H1 (cell line): ENCODE results near the gene C12orf75. TPM values are rescaled to one million over a fixed set of nuclear protein-coding genes. Genes with fewer than 3 reads are reported as not detected.

Experiments used
- CTCF ChIA-PET: fragments of 300-600 bp; sonication (Branson Sonifier 250); formaldehyde crosslinking; loops from one replicate; lab custom pipeline; 2021; ENCODE audit not compliant: partially characterized antibody; lab: Charles Lee
- POLR2A ChIA-PET: fragments of 300-600 bp; sonication (Branson Sonifier 250); formaldehyde crosslinking; loops from one replicate; lab custom pipeline; 2021; ENCODE audit warnings: inconsistent platforms; ENCODE audit not compliant: partially characterized antibody; lab: Charles Lee
- DNase-seq, 2 experiments: peaks; one replicate each; pipeline versions ENCODE4 v3.0.0 to v3.0.0-alpha.2; 2010 to 2022; ENCODE audit warnings: low spot score in 2 of 2, low read depth in 1 of 2, mixed read lengths in 1 of 2
- FAIRE-seq: peaks from 2 replicates; lab custom pipeline; 2011; peaks lifted over from hg19 to GRCh38; lab: Jason Lieb, UNC
- H2AFZ ChIP-seq: 2 replicates; pipeline ENCODE4 v1.8.1; 2012; ENCODE audit warnings: low read length, inconsistent platforms
- H2AK5ac ChIP-seq: 2 replicates; pipeline ENCODE4 v1.6.1; 2013; ENCODE audit warnings: low read depth, low read length
- H2BK120ac ChIP-seq: replicated peaks from 2 replicates; pipeline ENCODE3; 2013; ENCODE audit warnings: low read depth, low read length, inconsistent platforms
- H2BK12ac ChIP-seq: 2 replicates; pipeline ENCODE4 v1.6.1; 2013; ENCODE audit warnings: low read depth, low read length
- H2BK15ac ChIP-seq: 2 replicates; pipeline ENCODE4 v1.6.1; 2013; ENCODE audit warnings: low read length
- H2BK20ac ChIP-seq: 2 replicates; pipeline ENCODE4 v1.6.1; 2013; ENCODE audit warnings: low read length
- H2BK5ac ChIP-seq: 2 replicates; pipeline ENCODE4 v1.6.1; 2013; ENCODE audit warnings: low read depth, low read length
- H3K14ac ChIP-seq: 2 replicates; pipeline ENCODE4 v1.6.1; 2013; ENCODE audit warnings: inconsistent platforms; ENCODE audit not compliant: insufficient read length
- H3K18ac ChIP-seq: 2 replicates; pipeline ENCODE4 v1.6.1; 2013; ENCODE audit warnings: low read length; ENCODE audit errors: extremely low read depth
- H3K23ac ChIP-seq: 2 replicates; pipeline ENCODE4 v1.6.1; 2013; ENCODE audit warnings: inconsistent platforms; ENCODE audit not compliant: insufficient read length
- H3K23me2 ChIP-seq: 2 replicates; pipeline ENCODE4 v1.6.1; 2013; ENCODE audit warnings: low read depth, low read length
- H3K27ac ChIP-seq: 2 replicates; pipeline ENCODE4 v1.6.1; 2011; ENCODE audit warnings: low read depth, low read length, inconsistent platforms
- H3K27me3 ChIP-seq, 4 experiments: replicated peaks in 1 of 4; 1 replicate in 1 of 4; 2 replicates in 3 of 4; pipeline versions ENCODE4 v1.6.1 to v1.8.1; 2011 to 2013; ENCODE audit warnings: low read length in 3 of 4, mild to moderate bottlenecking in 3 of 4, inconsistent platforms in 2 of 4, mixed read lengths in 2 of 4, moderate library complexity in 1 of 4; ENCODE audit not compliant: control insufficient read depth in 3 of 4, insufficient read depth in 3 of 4; ENCODE audit errors: extremely low read depth in 1 of 4
- H3K36me3 ChIP-seq, 4 experiments: 2 replicates each; pipeline versions ENCODE4 v1.6.1 to v1.8.1; 2011 to 2013; ENCODE audit warnings: mild to moderate bottlenecking in 4 of 4, low read length in 3 of 4, moderate library complexity in 2 of 4, control low read depth in 1 of 4, inconsistent platforms in 1 of 4; ENCODE audit not compliant: insufficient read depth in 4 of 4, control insufficient read depth in 2 of 4
- H3K4ac ChIP-seq: replicated peaks from 2 replicates; pipeline ENCODE3; 2013; ENCODE audit warnings: low read length, low read depth, mixed read lengths, inconsistent platforms; ENCODE audit not compliant: insufficient read length
- H3K4me1 ChIP-seq, 4 experiments: replicated peaks in 1 of 4; 1 replicate in 1 of 4; 2 replicates in 3 of 4; pipeline versions ENCODE4 v1.6.1 to v1.8.1; 2011 to 2013; ENCODE audit warnings: low read length in 3 of 4, inconsistent platforms in 2 of 4, mixed read lengths in 1 of 4; ENCODE audit not compliant: insufficient read depth in 4 of 4, control insufficient read depth in 3 of 4
- H3K4me2 ChIP-seq, 2 experiments: 2 replicates each; pipeline versions ENCODE4 v1.6.1 to v1.8.1; 2011 to 2013; ENCODE audit warnings: low read depth in 2 of 2, low read length in 2 of 2, control low read depth in 1 of 2, inconsistent platforms in 1 of 2, mild to moderate bottlenecking in 1 of 2; ENCODE audit not compliant: insufficient read depth in 1 of 2
- H3K4me3 ChIP-seq, 4 experiments: fragments of 200-600, 300-600 bp in 1 of 4; sonication (generic), shearing (Covaris generic), sonication (Bioruptor Twin) in 1 of 4; 2 replicates each; pipeline versions ENCODE4 v1.5.1 to v1.8.1; 2011 to 2016; ENCODE audit warnings: low read length in 4 of 4, low read depth in 3 of 4, control low read depth in 2 of 4, inconsistent platforms in 2 of 4, mild to moderate bottlenecking in 2 of 4, mixed read lengths in 1 of 4, moderate library complexity in 1 of 4; ENCODE audit not compliant: insufficient read depth in 2 of 4; ENCODE audit errors: extremely low read depth in 1 of 4
- H3K56ac ChIP-seq: replicated peaks from 2 replicates; pipeline ENCODE3; 2013; ENCODE audit warnings: low read depth, mild to moderate bottlenecking, mixed read lengths, low read length, inconsistent platforms; ENCODE audit not compliant: insufficient read length
- H3K79me1 ChIP-seq: 2 replicates; pipeline ENCODE4 v1.6.1; 2013; ENCODE audit warnings: low read depth, low read length, control low read depth
- H3K79me2 ChIP-seq, 2 experiments: 2 replicates each; pipeline versions ENCODE4 v1.6.1 to v1.8.1; 2012 to 2013; ENCODE audit warnings: low read length in 2 of 2, mild to moderate bottlenecking in 2 of 2, inconsistent platforms in 1 of 2; ENCODE audit not compliant: insufficient read depth in 2 of 2, control insufficient read depth in 1 of 2
- H3K9ac ChIP-seq, 4 experiments: replicated peaks in 1 of 4; 1 replicate in 1 of 4; 2 replicates in 3 of 4; pipeline versions ENCODE4 v1.6.1 to v1.8.1; 2011 to 2013; ENCODE audit warnings: low read depth in 3 of 4, low read length in 3 of 4, control low read depth in 2 of 4, mild to moderate bottlenecking in 2 of 4, moderate library complexity in 2 of 4, inconsistent platforms in 1 of 4; ENCODE audit errors: extremely low read depth in 1 of 4
- H3K9me3 ChIP-seq, 2 experiments: 2 replicates each; pipeline versions ENCODE4 v1.6.1 to v1.8.1; 2012 to 2013; ENCODE audit warnings: mild to moderate bottlenecking in 2 of 2, moderate library complexity in 2 of 2, control low read depth in 1 of 2, inconsistent platforms in 1 of 2, low read depth in 1 of 2, low read length in 1 of 2, mixed read lengths in 1 of 2; ENCODE audit not compliant: insufficient read depth in 2 of 2
- H4K20me1 ChIP-seq, 2 experiments: replicated peaks in 1 of 2; 2 replicates each; pipeline versions ENCODE3 to v1.8.1; 2011 to 2013; ENCODE audit warnings: inconsistent platforms in 2 of 2, low read length in 2 of 2, mild to moderate bottlenecking in 1 of 2; ENCODE audit not compliant: insufficient read depth in 2 of 2, control insufficient read depth in 1 of 2
- H4K5ac ChIP-seq: 2 replicates; pipeline ENCODE4 v1.6.1; 2013; ENCODE audit warnings: low read length, low read depth, mixed read lengths, inconsistent platforms; ENCODE audit not compliant: insufficient read length
- H4K8ac ChIP-seq: 2 replicates; pipeline ENCODE4 v1.8.0; 2013; ENCODE audit warnings: mild to moderate bottlenecking, moderate library complexity, low read length, inconsistent platforms; ENCODE audit not compliant: insufficient read depth; ENCODE audit errors: extremely low read depth
- H4K91ac ChIP-seq: replicated peaks from 2 replicates; pipeline ENCODE3; 2013; ENCODE audit warnings: low read length, mixed read lengths, inconsistent platforms; ENCODE audit not compliant: insufficient read length
- CHD1 ChIP-seq: IDR thresholded peaks from 2 replicates; pipeline ENCODE4 v1.6.1; 2012; ENCODE audit warnings: low read depth, low read length, improper control_type of control experiment
- EZH2 ChIP-seq: fragments of 200-600 bp; sonication (generic); IDR thresholded peaks from 2 replicates; pipeline ENCODE4 v1.7.1; 2012; ENCODE audit warnings: low read depth, mild to moderate bottlenecking, moderate library complexity, low read length, inconsistent platforms; ENCODE audit not compliant: severe bottlenecking
- KDM4A ChIP-seq: IDR thresholded peaks from one replicate; pipeline ENCODE4 v1.7.1; 2012; ENCODE audit warnings: low read depth, mild to moderate bottlenecking, moderate library complexity, low read length, inconsistent platforms; ENCODE audit not compliant: severe bottlenecking
- PHF8 ChIP-seq: fragments of 200-600 bp; sonication (generic); conservative IDR thresholded peaks from 2 replicates; pipeline ENCODE4 v1.7.1; 2012; ENCODE audit warnings: low read depth, mild to moderate bottlenecking, inconsistent platforms, low read length, moderate library complexity
- SP1 ChIP-seq: IDR thresholded peaks from 2 replicates; pipeline ENCODE4 v1.6.1; 2011; ENCODE audit warnings: low read depth, low read length
- SP2 ChIP-seq: IDR thresholded peaks from 2 replicates; pipeline ENCODE4 v1.6.1; 2012; ENCODE audit warnings: mild to moderate bottlenecking, low read length, inconsistent platforms
- YY1 ChIP-seq: IDR thresholded peaks from 2 replicates; pipeline ENCODE4 v1.6.1; 2011; ENCODE audit warnings: low read depth, mild to moderate bottlenecking, low read length
- WGBS, 2 experiments: shearing (Covaris generic) in 1 of 2; methylation state at CpG; one replicate each; pipeline versions ENCODE4 v1.1.6 to v1.1.7; 2013 to 2015; ENCODE audit warnings: low lambda C conversion rate in 2 of 2, mixed read lengths in 2 of 2, inconsistent platforms in 1 of 2, low coverage in 1 of 2, missing lambda C conversion rate in 1 of 2; ENCODE audit not compliant: insufficient replicate concordance in 2 of 2, insufficient coverage in 1 of 2, insufficient read length in 1 of 2; ENCODE audit errors: extremely low coverage in 1 of 2, missing lambda C conversion rate in 1 of 2; 5-methylcytosine and 5-hydroxymethylcytosine counted together
- long read RNA-seq, 2 experiments: library from RNA in 1 of 2; library from capped mRNA in 1 of 2; stranded (forward); transcript quantifications; one replicate each; pipeline ENCODE4 v2.0.0, GENCODE V29; 2021; ENCODE audit warnings: inconsistent platforms in 1 of 2
- polyA minus RNA-seq, 3 experiments: library from RNA; depleted of rRNA, polyadenylated mRNA; stranded (reverse); fragments of >200 nt; gene quantifications; 1 replicate in 2 of 3; 2 replicates in 1 of 3; pipeline ENCODE4 v1.2.3, GENCODE V29; 2011
- polyA plus RNA-seq, 7 experiments: library from polyadenylated mRNA; depleted of rRNA in 3 of 7; stranded (reverse) in 5 of 7; unstranded in 2 of 7; fragments of >200 nt in 5 of 7; fragments of 200-250 nt in 2 of 7; gene quantifications; 1 replicate in 5 of 7; 2 replicates in 1 of 7; 4 replicates in 1 of 7; pipeline versions ENCODE4 v1.2.1 to v1.2.3, GENCODE V29; 2011 to 2013; ENCODE audit warnings: missing spikeins in 2 of 7, mixed read lengths in 2 of 7
- total RNA-seq: library from RNA; stranded (reverse); fragmentation: NEBNext Ultra II Directional; extraction: Animal tissue kit (Norgen Biotek cat#: 25700); gene quantifications from 2 replicates; pipeline ENCODE4 v1.2.1, GENCODE V29; 2021
- TF ChIP-seq, protein P1 (sequence below): IDR thresholded peaks from 2 replicates; pipeline ENCODE4 v1.6.1; 2012; ENCODE audit warnings: inconsistent platforms

C12orf75 gene
- 37.6 and 41.2 TPM in 2 replicates for total RNA-seq
- polyA plus RNA-seq (2011; rRNA removed) = 10.1 and 26.4 TPM in 2 replicates
- polyA plus RNA-seq (2011; cell fraction: cytosol; rRNA removed) = 21.7 TPM
- 6.6 TPM for polyA plus RNA-seq (2011; cell fraction: nucleus; rRNA removed)
- polyA plus RNA-seq (2012, experiment 1 of 2) = 23.2 to 31.0 TPM (median 27.3 TPM) in 4 replicates
- polyA plus RNA-seq (2012, experiment 2 of 2) = 33.4 TPM
- 13.4 TPM for polyA plus RNA-seq (2013, experiment 1 of 2)
- polyA plus RNA-seq (2013, experiment 2 of 2) = 13.5 TPM
- 7.8 and 8.9 TPM in 2 replicates for polyA minus RNA-seq (2011; rRNA and poly(A)+ RNA removed)
- polyA minus RNA-seq (2011; cell fraction: cytosol; rRNA and poly(A)+ RNA removed) = 8.1 TPM
- 7.9 TPM for polyA minus RNA-seq (2011; cell fraction: nucleus; rRNA and poly(A)+ RNA removed)
- long read RNA-seq, experiment 1, transcript C12orf75-201 (6 exons, 1,366 nt) = major isoform, 21 of 42 reads
- long read RNA-seq, experiment 1, partial matches to known transcripts = 8 of 42 reads
- long read RNA-seq, experiment 1, other reads (novel, unspliced or antisense) = 12 of 42 reads
- long read RNA-seq, experiment 2, partial matches to known transcripts = 0 of 2 reads
- long read RNA-seq, experiment 2, other reads (novel, unspliced or antisense) = 0 of 2 reads

DNA sequence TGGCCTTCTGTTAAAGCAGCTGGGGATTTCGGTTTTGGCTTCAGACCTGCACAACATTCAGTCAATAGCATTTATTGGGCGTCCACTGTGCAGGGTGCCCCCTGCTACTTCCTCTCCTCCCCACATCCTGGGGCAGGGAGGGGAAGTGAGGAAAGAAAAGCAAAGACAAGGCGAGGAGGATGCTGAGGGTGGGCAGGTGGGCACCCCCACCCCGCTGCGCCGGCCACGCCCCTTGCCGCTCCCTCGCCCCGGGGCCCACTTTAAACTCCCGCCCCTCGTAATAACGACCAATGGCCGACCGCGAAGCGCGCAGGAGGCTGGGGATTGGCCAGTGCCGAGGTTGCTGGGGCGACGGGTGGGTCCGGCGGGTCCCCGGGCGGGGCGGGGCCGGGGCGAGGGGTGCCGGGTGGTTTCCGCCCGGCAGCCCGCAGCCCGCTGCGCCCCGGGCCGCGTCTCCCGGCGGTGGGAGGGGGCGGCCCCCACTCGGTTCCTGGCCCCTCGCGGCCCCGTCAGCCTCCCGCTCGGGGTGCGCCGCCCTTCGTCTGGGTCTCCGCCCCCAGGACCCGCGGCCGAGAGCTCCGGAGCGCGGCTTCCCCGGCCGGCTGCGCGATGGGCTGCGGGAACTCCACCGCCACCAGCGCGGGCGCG lies at the start of gene C12orf75:
TSS of gene C12orf75 (plus strand) at position 409 of the 648 bp plus-strand sequence. CDS start at position 610, 201 bp downstream.
- peaks cover 3 to 15% (median 9%) of the 10 kb centered on the region in 4 experiments for H3K4me1 ChIP-seq
- H3K56ac ChIP-seq = no peak within 1 kb of the TSS
- H3K9ac ChIP-seq = peak within 1 kb of the TSS in 1 of 4 experiments; percentile 54; a peak in 3 of 7 replicates
- WGBS, 2 experiments = 2% methylated on average over 4 of the region's 66 CpGs; no CpG with 5 or more reads in 1 of the 2 experiments
- peaks cover 0 to 3% of the 10 kb centered on the region in 2 experiments; a peak in 1 of 4 replicates for H3K79me2 ChIP-seq
- H3K18ac ChIP-seq = peak within 1 kb of the TSS; percentile 60; the same call in 1 of the 2 replicates
- peak within 1 kb of the TSS; percentile 77 for H3K4me2 ChIP-seq
- no peak for FAIRE-seq
- H4K5ac ChIP-seq = no peak within 1 kb of the TSS
- H2BK15ac ChIP-seq = no peak within 1 kb of the TSS
- peak in 1 of 2 experiments; percentile 92 for DNase-seq
- POLR2A ChIA-PET = interaction anchor here (0.9 to 2.7 kb wide), 5 partner anchors 10 to 17 kb away, joined by 3 to 5 read pairs (median 4); no protein-coding TSS in a partner anchor
- peaks cover 0 to 9% (median 6%) of the 10 kb centered on the region in 4 experiments; a peak in 6 of 7 replicates for H3K27me3 ChIP-seq
- peak within 1 kb of the TSS; percentile 98 for H2AFZ ChIP-seq
- peak within 1 kb of the TSS; percentile 56 for H4K91ac ChIP-seq
- no peaks in the 10 kb centered on the region; the same call in 1 of the 2 replicates for H3K79me1 ChIP-seq
- no peak within 1 kb of the TSS for H3K4ac ChIP-seq
- no peak within 1 kb of the TSS for H2AK5ac ChIP-seq
- TF ChIP-seq SP1 (peak; percentile 67; the same call in 1 of the 2 replicates), KDM4A (peak; percentile 86), YY1 (no peak), SP2 (peak; percentile 12; the same call in 1 of the 2 replicates), EZH2 (peak; percentile 10), PHF8 (no peak; the same call in 1 of the 2 replicates), CHD1 (no peak)
- TF ChIP-seq, protein P1, sequence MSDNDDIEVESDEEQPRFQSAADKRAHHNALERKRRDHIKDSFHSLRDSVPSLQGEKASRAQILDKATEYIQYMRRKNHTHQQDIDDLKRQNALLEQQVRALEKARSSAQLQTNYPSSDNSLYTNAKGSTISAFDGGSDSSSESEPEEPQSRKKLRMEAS = 0 out of 2 replicates have a peak, but pooled peaks have one; percentile 20
- H3K4me3 ChIP-seq = peak within 1 kb of the TSS; percentile 45 to 69 (median 48)
- H3K14ac ChIP-seq = no peak within 1 kb of the TSS
- H2BK5ac ChIP-seq = no peak within 1 kb of the TSS
- peak within 1 kb of the TSS; percentile 14; the same call in 1 of the 2 replicates for H4K8ac ChIP-seq
- H2BK120ac ChIP-seq = no peak within 1 kb of the TSS
- no peak within 1 kb of the TSS for H3K27ac ChIP-seq
- H3K23ac ChIP-seq = no peak within 1 kb of the TSS
- H2BK20ac ChIP-seq = no peak within 1 kb of the TSS
- no peaks in the 10 kb centered on the region for H3K9me3 ChIP-seq
- H3K36me3 ChIP-seq = no peaks in the 10 kb centered on the region
- CTCF ChIA-PET = interaction anchor here (0.6 to 1.1 kb wide), 2 partner anchors 10 to 882 kb away, joined by 4 to 5 read pairs; no protein-coding TSS in a partner anchor
- H4K20me1 ChIP-seq = peaks cover 0 to 2% of the 10 kb centered on the region in 2 experiments
- H3K23me2 ChIP-seq = peaks cover 12% of the 10 kb centered on the region; the same call in 1 of the 2 replicates
- H2BK12ac ChIP-seq = no peak within 1 kb of the TSS
